BE2C (cell line): Measurements from ENCODE around the gene MAPRE3.
A peak's percentile ranks its signal among the peaks of the same experiment; 100 is the strongest.

ENCODE experiments used
- DNase-seq: peaks from one replicate; pipeline ENCODE4 v3.0.0-alpha.2; 2020
- H3K27me3 ChIP-seq: fragments of 250-450 bp; sonication (Bioruptor Pico); 2 replicates; pipeline ENCODE4 v1.5.1; 2020; ENCODE audit warnings: mild to moderate bottlenecking
- H3K36me3 ChIP-seq: fragments of 250-450 bp; sonication (Bioruptor Pico); 2 replicates; pipeline ENCODE4 v1.5.1; 2020; ENCODE audit warnings: mild to moderate bottlenecking
- H3K4me1 ChIP-seq: fragments of 250-450 bp; sonication (Bioruptor Pico); 2 replicates; pipeline ENCODE4 v1.5.1; 2020
- H3K4me3 ChIP-seq: 2 replicates; pipeline ENCODE4 v1.5.1; 2011; ENCODE audit warnings: low read depth, low read length
- H3K9me3 ChIP-seq: fragments of 250-450 bp; sonication (Bioruptor Pico); 2 replicates; pipeline ENCODE4 v1.5.1; 2020
- CTCF ChIP-seq: IDR thresholded peaks from 2 replicates; pipeline ENCODE4 v1.5.1; 2012; ENCODE audit warnings: mild to moderate bottlenecking, low read depth, low read length

Gene MAPRE3

GRCh38 chr2:26938399-26939118 is 31.9 kb upstream of the MAPRE3 start:
- no peak for DNase-seq
- H3K27me3 ChIP-seq, result no peaks in the 10 kb centered on the region
- H3K4me1 ChIP-seq, result no peaks in the 10 kb centered on the region; the same call in 1 of the 2 replicates
- no peak for TF ChIP-seq CTCF
- no peak overlapping the region for H3K4me3 ChIP-seq
- peaks cover 3% of the 10 kb centered on the region; the same call in 1 of the 2 replicates for H3K36me3 ChIP-seq
- H3K9me3 ChIP-seq, result no peaks in the 10 kb centered on the region

DNA sequence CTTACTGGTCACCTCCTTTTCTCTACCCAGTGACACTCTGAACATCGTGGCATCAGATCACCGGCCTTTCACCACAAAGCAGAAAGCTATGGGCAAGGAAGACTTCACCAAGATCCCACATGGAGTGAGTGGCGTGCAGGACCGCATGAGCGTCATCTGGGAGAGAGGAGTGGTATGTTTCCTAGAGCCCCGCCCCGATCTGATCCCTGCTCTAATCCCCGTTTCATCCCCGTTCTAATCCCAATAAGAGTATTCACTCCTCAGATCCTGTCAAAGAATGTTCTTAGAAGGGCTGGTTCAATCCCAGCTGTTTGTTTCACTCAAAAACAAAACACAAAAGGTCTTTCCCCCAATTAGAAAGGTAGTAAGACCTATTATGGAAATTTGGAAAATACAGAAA is 30.4 kb upstream of the MAPRE3 start:
- H3K36me3 ChIP-seq, result peaks cover 3% of the 10 kb centered on the region; the same call in 1 of the 2 replicates
- no peaks in the 10 kb centered on the region for H3K9me3 ChIP-seq
- H3K27me3 ChIP-seq, result no peaks in the 10 kb centered on the region
- TF ChIP-seq CTCF, result no peak
- DNase-seq, result no peak
- no peak overlapping the region for H3K4me3 ChIP-seq
- H3K4me1 ChIP-seq, result no peaks in the 10 kb centered on the region; the same call in 1 of the 2 replicates

DNA sequence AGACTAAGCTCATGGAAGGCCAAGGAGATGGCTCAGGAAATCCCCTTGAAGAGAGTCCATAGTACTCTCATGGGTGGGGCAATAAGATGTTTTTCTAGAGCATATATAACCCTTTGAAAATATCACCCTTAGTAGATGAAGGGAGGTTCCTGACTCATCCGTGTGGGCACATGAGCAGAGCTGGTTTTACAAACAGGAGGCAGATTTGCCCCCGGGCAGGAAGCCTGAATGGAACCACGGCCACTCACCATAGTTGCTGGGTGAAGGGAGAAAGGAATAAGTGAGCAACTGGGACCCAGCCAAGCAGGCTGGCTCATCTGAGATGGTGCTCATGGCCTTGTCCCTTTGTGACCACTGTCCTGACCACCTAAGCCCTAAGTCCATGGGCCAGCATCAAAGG is 29.0 kb upstream of the MAPRE3 start:
- DNase-seq, result peak; percentile 34
- Histone ChIP-seq H3K27me3 (no peaks in the 10 kb centered on the region), H3K36me3 (peaks cover 3% of the 10 kb centered on the region; the same call in 1 of the 2 replicates), H3K4me3 (no peak overlapping the region), H3K9me3 (no peaks in the 10 kb centered on the region), H3K4me1 (peaks cover under 1% of the 10 kb centered on the region)
- no peak for TF ChIP-seq CTCF

DNA sequence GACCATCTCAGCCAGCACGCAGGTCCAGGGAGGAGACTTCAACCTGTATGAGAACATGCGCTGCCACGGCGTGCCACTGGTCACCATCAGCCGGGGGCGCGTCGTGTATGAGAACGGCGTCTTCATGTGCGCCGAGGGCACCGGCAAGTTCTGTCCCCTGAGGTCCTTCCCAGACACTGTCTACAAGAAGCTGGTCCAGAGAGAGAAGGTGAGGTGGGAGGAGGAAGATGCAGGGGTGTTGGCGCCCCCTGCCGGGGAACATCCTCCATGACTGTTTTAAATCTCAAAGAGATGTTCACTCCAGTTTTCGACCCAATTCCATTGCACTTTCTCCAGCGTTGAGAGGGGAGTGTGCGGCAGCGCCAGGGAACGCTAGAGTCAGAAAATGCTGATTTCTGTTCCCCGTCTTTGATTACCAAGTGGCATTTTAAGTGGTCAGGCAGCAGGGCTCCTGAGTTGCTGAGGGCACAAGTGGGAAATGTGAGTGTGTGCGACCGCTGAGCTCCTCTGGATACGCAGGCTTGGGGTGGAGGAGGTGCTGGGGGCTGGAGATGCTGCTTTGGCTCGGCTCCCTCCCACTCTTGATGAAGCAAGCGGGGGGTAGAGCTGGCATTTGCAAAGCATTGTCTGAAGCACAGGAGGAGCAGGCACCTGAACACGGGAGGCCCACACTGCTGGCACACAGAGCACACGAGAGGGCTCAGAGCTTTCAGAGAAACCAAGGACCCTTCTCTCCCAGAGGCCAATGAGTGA is 27.7 kb upstream of the MAPRE3 start:
- peak; percentile 75 for DNase-seq
- Histone ChIP-seq H3K9me3 (no peaks in the 10 kb centered on the region), H3K36me3 (peaks cover 3% of the 10 kb centered on the region; the same call in 1 of the 2 replicates), H3K4me1 (peaks cover 10% of the 10 kb centered on the region), H3K4me3 (no peak overlapping the region), H3K27me3 (no peaks in the 10 kb centered on the region)
- peak; percentile 90 for TF ChIP-seq CTCF

- H3K4me1 ChIP-seq, result peaks cover 10% of the 10 kb centered on the region
- peaks cover 6% of the 10 kb centered on the region; the same call in 1 of the 2 replicates for H3K36me3 ChIP-seq
- H3K27me3 ChIP-seq, result no peaks in the 10 kb centered on the region
- DNase-seq, result no peak
- H3K4me3 ChIP-seq, result no peak overlapping the region
- H3K9me3 ChIP-seq, result no peaks in the 10 kb centered on the region
- no peak for TF ChIP-seq CTCF
These were observed 24.3 kb upstream of the MAPRE3 start for GRCh38 chr2:26945991-26946750.
